Measurements from ENCODE around the gene SPAG9.

Gene SPAG9

GRCh38 chr17:50952889-50953288, 167.8 kb downstream of the SPAG9 start:
- Histone ChIP-seq H2AFZ (ENCODE audit: low read depth, low read length) (no peak overlapping the region), H3K36me3 (ENCODE audit: control insufficient read depth in 1 of 2, insufficient read depth in 2 of 2, low read depth in 1 of 2, low read length in 2 of 2) (no peaks in the 10 kb centered on the region), H3K23ac (ENCODE audit: low read length in 2 of 2) (no peak overlapping the region), H3K27me3 (ENCODE audit: control insufficient read depth in 1 of 2, insufficient read depth in 1 of 2, low read length in 2 of 2) (no peaks in the 10 kb centered on the region), H2BK15ac (ENCODE audit: low read depth, poor library complexity, severe bottlenecking) (peak overlapping the region; percentile 44), H3K4me1 (ENCODE audit: control insufficient read depth, insufficient read depth, low read depth, low read length) (peaks cover 59% of the 10 kb centered on the region), H2AK5ac (ENCODE audit: low read length, severe bottlenecking) (peak overlapping the region; percentile 90), H4K8ac (ENCODE audit: low read length) (peak overlapping the region; percentile 72), H2BK12ac (ENCODE audit: low read length in 2 of 2) (peak overlapping the region; percentile 75 to 85), H3K4ac (ENCODE audit: low read depth in 1 of 2, low read length in 2 of 2) (peak overlapping the region; percentile 73 to 77), H2BK120ac (ENCODE audit: low read depth, low read length) (peak overlapping the region; percentile 27), H3K14ac (ENCODE audit: low read length in 2 of 2) (peak overlapping the region in 1 of 2 experiments; percentile 18), H4K91ac (ENCODE audit: low read length) (peak overlapping the region; percentile 80), H3K27ac (ENCODE audit: low read length, poor library complexity, severe bottlenecking) (no peak overlapping the region), H3K4me2 (ENCODE audit: low read length, poor library complexity, severe bottlenecking) (no peak overlapping the region), H3K9me3 (ENCODE audit: control insufficient read depth, low read length) (no peaks in the 10 kb centered on the region), H3K79me1 (replicated peaks; ENCODE audit: low read length, poor library complexity, severe bottlenecking) (peaks cover 2% of the 10 kb centered on the region), H3K4me3 (ENCODE audit: insufficient read depth in 1 of 2, low read depth in 1 of 2, low read length in 2 of 2) (no peak overlapping the region), H3K18ac (ENCODE audit: low read depth in 1 of 2, low read length in 2 of 2) (peak overlapping the region; percentile 54 to 84), H2BK5ac (ENCODE audit: low read depth, low read length, poor library complexity, severe bottlenecking) (no peak overlapping the region), H3K9ac (ENCODE audit: low read length) (no peak overlapping the region)
- WGBS: 81% methylated on average over 6 of the region's 6 CpGs
- no peak for DNase-seq

GRCh38 chr17:50952013-50952412, 168.7 kb downstream of the SPAG9 start:
- no peaks in the 10 kb centered on the region for H3K27me3 ChIP-seq (ENCODE audit: control insufficient read depth in 1 of 2, insufficient read depth in 1 of 2, low read length in 2 of 2)
- H2BK120ac ChIP-seq (ENCODE audit: low read depth, low read length): no peak overlapping the region
- H3K4ac ChIP-seq (ENCODE audit: low read depth in 1 of 2, low read length in 2 of 2): peak overlapping the region; percentile 9 to 76
- peaks cover 2% of the 10 kb centered on the region for H3K79me1 ChIP-seq (replicated peaks; ENCODE audit: low read length, poor library complexity, severe bottlenecking)
- 90% methylated on average over 5 of the region's 5 CpGs for WGBS
- peak overlapping the region; percentile 30 for H2AFZ ChIP-seq (ENCODE audit: low read depth, low read length)
- no peak overlapping the region for H3K14ac ChIP-seq (ENCODE audit: low read length in 2 of 2)
- H3K4me2 ChIP-seq (ENCODE audit: low read length, poor library complexity, severe bottlenecking): no peak overlapping the region
- H3K18ac ChIP-seq (ENCODE audit: low read depth in 1 of 2, low read length in 2 of 2): peak overlapping the region; percentile 26 to 76
- DNase-seq: no peak
- H3K4me3 ChIP-seq (ENCODE audit: insufficient read depth in 1 of 2, low read depth in 1 of 2, low read length in 2 of 2): no peak overlapping the region
- peak overlapping the region; percentile 76 for H2AK5ac ChIP-seq (ENCODE audit: low read length, severe bottlenecking)
- no peak overlapping the region for H3K23ac ChIP-seq (ENCODE audit: low read length in 2 of 2)
- no peaks in the 10 kb centered on the region for H3K36me3 ChIP-seq (ENCODE audit: control insufficient read depth in 1 of 2, insufficient read depth in 2 of 2, low read depth in 1 of 2, low read length in 2 of 2)
- H2BK5ac ChIP-seq (ENCODE audit: low read depth, low read length, poor library complexity, severe bottlenecking): no peak overlapping the region
- H4K8ac ChIP-seq (ENCODE audit: low read length): no peak overlapping the region
- peak overlapping the region; percentile 60 for H4K91ac ChIP-seq (ENCODE audit: low read length)
- H2BK12ac ChIP-seq (ENCODE audit: low read length in 2 of 2): peak overlapping the region; percentile 60 to 98
- H3K9ac ChIP-seq (ENCODE audit: low read length): peak overlapping the region; percentile 7
- no peak overlapping the region for H3K27ac ChIP-seq (ENCODE audit: low read length, poor library complexity, severe bottlenecking)
- H3K9me3 ChIP-seq (ENCODE audit: control insufficient read depth, low read length): no peaks in the 10 kb centered on the region
- peaks cover 65% of the 10 kb centered on the region for H3K4me1 ChIP-seq (ENCODE audit: control insufficient read depth, insufficient read depth, low read depth, low read length)
- peak overlapping the region; percentile 60 for H2BK15ac ChIP-seq (ENCODE audit: low read depth, poor library complexity, severe bottlenecking)

- H3K27ac ChIP-seq (ENCODE audit: low read length, poor library complexity, severe bottlenecking): peak overlapping the region; percentile 79
- peak overlapping the region; percentile 23 for H3K4me2 ChIP-seq (ENCODE audit: low read length, poor library complexity, severe bottlenecking)
- H3K9me3 ChIP-seq (ENCODE audit: control insufficient read depth, low read length): no peaks in the 10 kb centered on the region
- no peak overlapping the region for H3K14ac ChIP-seq (ENCODE audit: low read length in 2 of 2)
- no peak overlapping the region for H3K23ac ChIP-seq (ENCODE audit: low read length in 2 of 2)
- H3K4me1 ChIP-seq (ENCODE audit: control insufficient read depth, insufficient read depth, low read depth, low read length): peaks cover 65% of the 10 kb centered on the region
- peaks cover 2% of the 10 kb centered on the region for H3K79me1 ChIP-seq (replicated peaks; ENCODE audit: low read length, poor library complexity, severe bottlenecking)
- peak overlapping the region; percentile 99 for H2BK15ac ChIP-seq (ENCODE audit: low read depth, poor library complexity, severe bottlenecking)
- H4K91ac ChIP-seq (ENCODE audit: low read length): peak overlapping the region; percentile 89
- H3K4me3 ChIP-seq (ENCODE audit: insufficient read depth in 1 of 2, low read depth in 1 of 2, low read length in 2 of 2): peak overlapping the region in 1 of 2 experiments; percentile 42
- peak overlapping the region; percentile 89 for H4K8ac ChIP-seq (ENCODE audit: low read length)
- no peaks in the 10 kb centered on the region for H3K27me3 ChIP-seq (ENCODE audit: control insufficient read depth in 1 of 2, insufficient read depth in 1 of 2, low read length in 2 of 2)
- peak overlapping the region; percentile 54 for H2BK120ac ChIP-seq (ENCODE audit: low read depth, low read length)
- H2BK12ac ChIP-seq (ENCODE audit: low read length in 2 of 2): peak overlapping the region; percentile 22 to 69
- H3K4ac ChIP-seq (ENCODE audit: low read depth in 1 of 2, low read length in 2 of 2): peak overlapping the region; percentile 36 to 75
- H3K18ac ChIP-seq (ENCODE audit: low read depth in 1 of 2, low read length in 2 of 2): peak overlapping the region; percentile 35 to 94
- WGBS: 13% methylated on average over 25 of the region's 26 CpGs
- no peaks in the 10 kb centered on the region for H3K36me3 ChIP-seq (ENCODE audit: control insufficient read depth in 1 of 2, insufficient read depth in 2 of 2, low read depth in 1 of 2, low read length in 2 of 2)
- H2AFZ ChIP-seq (ENCODE audit: low read depth, low read length): peak overlapping the region; percentile 36
- peak overlapping the region; percentile 94 for H3K9ac ChIP-seq (ENCODE audit: low read length)
- peak overlapping the region; percentile 67 for H2BK5ac ChIP-seq (ENCODE audit: low read depth, low read length, poor library complexity, severe bottlenecking)
- H2AK5ac ChIP-seq (ENCODE audit: low read length, severe bottlenecking): peak overlapping the region; percentile 84
- peak; percentile 94 for DNase-seq
Measured at GRCh38 chr17:50949989-50950877, 170.4 kb downstream of the SPAG9 start.
